Stimulated activated CD4-positive, alpha-beta T cell treated with anti-CD3 and anti-CD28 coated beads, Interleukin-4, amount 100 ng/mL, for 48 hours (primary cell): Measurements from ENCODE around the gene POP5.

Experiments
- DNase-seq, 2 donors: peaks; one replicate each; pipeline ENCODE4 v3.0.0-alpha.2; 2020; ENCODE audit warnings: low read depth in 2 of 2

The POP5 gene

DNA sequence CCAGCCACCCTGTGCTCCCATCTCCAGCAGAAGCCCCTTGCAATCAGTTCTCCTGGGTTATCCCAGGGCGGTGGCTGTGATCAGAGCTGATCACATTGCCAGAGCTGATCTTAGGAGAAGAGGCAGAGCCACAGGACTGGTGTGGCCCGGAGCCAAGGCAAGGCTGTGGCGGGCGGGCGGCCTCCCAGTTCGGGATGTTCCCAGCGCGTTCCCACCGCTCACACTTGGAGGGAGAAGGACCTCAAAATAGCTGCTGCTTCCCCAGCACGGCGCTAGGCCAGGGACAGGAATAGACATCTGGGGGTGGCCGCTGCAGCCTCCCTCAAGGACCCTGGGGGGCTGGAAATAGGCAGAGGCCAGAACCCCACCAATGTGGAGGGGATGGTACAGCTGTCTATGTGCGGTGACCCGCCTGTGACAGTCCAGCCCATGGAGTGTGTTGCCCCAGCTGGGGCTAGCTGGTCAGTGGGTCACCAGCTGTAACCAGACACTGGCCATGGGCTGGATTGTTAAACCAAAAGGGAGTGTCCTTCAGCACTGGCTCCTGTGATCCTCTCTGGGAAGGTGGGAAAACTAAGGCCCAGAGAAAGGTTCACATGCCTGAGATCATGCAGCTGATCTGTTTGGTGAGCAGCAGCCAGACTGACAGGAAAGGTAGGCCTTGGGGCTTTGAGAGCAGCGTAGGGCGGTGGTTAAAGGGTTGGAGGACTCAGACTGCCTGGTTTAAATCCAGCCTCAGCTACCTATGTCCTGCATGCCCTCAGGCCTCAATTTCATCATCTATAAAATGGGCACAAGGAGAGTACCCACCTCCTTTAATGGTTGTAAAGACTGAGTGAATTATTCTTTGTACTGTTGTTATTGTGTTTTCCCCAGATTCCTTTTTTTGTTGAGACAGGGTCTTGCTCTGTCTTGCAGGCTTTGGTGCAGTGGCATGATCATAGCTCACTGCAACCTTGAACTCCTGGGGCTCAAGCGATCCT is 8.0 kb upstream of the POP5 start:
- no peak for DNase-seq

DNA sequence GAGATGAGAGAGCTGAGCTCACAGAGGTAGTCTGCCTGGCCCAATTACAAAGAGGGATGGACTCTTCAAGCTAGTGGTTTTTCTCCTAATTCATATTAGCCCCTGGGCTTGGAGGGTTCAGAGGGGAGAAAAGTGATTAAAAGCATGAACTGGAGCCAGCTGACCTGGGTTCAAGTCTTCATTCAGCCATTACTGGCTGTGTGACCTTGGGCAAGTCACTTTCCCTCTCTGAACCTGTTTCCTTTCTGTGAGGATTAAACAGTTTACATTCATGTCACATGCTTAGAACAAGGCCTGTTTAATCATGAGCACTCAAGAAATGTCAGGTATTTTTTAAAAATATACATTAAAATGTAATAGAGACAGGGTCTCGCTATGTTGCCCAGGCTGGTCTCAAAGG is 7.2 kb upstream of the POP5 start:
- DNase-seq = no peak

DNA sequence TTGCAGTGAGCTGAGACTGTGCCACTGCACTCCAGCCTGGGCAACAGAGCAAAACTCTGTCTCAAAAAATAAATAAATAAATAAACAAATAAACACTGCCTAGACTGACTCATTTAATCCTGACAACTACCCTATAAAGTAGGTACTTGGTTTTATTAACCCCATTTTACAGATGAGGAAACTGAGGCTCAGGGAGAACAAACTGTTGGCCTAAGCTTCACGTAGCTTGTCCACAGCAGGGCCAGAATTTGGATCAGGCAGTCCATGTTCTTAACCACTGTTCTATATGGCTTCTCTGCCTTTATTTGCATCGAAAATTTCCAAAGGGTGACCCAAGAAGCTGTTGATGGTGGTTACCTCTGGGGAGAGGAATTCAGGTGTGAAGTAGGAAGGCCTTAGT is 5.7 kb upstream of the POP5 start:
- no peak for DNase-seq

DNA sequence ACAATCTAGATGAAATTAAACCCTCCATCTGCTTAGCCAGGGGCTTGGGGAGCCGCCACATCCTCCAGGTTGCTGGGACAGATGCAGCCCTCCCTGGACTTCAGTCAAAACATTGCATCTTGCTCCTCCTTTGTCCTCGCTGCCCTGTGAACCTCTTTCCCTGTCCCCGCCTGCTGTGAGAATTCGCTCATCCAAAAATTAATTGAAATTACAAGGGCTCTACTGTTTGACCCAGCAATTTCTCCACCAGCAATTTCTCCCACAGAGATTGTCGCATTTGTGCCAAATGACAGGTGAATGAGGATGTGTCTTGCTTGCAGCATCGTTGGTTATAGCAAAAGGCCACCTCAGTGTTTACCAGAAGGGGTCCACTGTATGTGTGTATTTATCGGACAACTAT is 5.0 kb upstream of the POP5 start:
- DNase-seq = no peak

DNA sequence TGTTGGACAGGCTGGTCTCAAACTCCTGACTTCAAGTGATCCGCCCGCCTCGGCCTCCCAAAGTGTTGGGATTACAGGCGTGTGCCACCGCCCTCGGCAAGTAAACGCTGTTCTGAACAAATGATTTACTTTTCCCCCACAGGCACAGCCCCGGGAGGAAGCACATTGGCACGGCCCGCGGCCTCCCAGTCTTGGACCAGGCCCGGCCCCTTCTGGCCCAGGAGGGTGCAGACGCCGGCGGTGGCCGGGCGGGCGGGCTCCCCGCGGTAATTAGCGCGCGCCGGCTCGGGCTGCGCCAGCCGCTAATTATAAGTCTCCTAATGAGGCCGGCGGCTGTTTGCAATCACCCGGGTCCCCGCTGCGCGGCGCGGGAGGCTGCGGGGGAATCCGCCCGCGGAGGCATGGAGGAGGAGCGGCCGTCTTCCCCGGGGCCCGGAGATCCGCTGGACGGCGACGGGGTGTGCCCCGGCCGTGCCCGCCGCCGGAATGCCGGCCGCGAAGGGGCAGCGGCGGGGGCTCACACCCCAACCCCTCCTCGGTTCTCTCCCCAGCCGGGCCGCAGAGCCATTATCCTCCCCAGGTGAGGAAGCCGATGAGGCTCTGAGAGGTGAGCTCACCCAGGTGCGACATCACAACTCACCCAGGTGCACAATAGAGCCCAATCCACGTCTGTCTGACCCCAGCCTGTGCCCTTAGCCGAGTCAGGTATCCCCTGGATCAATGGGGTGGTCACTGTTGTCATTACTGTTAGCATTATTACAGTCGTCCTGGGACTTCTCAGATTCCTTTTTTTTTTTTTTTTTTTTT is 3.3 kb upstream of the POP5 start:
- peak; percentile 31 to 47 for DNase-seq

DNA sequence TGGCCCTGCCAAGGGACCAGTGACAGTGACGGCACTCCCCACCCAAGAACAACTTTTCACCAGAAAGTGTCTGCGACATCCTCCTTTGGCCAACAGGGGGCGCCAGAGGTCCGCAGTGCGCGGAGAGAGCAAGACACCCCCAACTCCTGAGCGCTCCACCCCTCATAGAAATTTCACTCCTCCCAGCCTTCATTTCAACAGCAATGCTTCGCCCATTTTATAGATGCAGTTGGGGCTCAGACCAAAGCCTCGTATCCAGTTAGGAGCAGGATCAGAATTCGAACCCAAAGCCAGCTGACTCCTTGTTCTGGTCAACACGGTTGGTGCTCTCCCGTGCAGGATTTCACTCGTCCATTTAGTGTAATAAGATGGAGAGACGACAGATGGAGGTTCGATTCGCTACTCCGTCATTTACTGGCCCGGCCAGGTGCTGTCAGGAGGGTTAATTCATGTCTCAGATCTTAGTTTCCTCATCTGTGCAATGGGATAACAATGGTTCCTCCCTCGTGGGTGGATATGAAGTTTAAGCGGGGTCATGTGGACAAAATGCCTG is 2.4 kb upstream of the POP5 start:
- DNase-seq = peak; percentile 80 to 89

DNA sequence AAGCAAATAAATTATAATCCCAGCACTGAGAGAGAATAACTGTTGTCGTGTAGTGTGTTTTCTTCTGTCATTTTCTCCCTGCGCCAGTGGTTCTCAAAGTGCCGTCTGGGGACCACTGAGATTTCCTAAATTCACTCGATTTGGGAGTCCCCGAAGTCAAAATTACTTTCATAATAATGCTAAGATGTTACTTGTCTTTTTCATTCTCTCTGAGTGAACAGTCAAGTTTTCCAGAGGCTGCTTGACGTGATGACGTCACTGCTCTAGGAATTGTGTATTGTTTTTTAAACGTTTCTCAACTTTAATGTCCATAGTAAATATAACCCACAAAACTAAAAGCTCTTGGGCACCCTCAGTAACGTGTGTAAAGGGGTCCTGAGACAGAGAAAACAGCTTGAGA is 796 bp upstream of the POP5 start:
- no peak for DNase-seq

DNA sequence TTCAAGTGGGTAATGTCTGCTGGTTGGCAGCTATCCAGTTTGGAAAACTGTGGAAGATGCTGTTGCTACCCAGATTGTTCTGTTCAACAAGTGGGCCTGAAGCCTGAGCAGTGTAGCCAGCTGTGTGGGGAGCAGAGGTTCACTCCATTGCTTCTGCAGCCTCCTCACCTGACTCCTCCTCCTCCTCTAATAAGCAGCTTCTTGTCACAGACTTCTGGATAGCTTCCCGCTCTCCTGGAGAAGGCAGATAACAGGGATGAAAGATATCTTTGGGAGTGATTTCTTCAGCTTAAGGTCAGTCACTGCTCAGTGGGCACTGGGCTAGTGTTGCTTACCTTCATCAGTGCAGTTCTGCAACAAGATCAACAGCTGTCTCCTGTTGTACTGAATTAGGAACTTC is 2.0 kb downstream of the POP5 start:
- no peak for DNase-seq

DNA sequence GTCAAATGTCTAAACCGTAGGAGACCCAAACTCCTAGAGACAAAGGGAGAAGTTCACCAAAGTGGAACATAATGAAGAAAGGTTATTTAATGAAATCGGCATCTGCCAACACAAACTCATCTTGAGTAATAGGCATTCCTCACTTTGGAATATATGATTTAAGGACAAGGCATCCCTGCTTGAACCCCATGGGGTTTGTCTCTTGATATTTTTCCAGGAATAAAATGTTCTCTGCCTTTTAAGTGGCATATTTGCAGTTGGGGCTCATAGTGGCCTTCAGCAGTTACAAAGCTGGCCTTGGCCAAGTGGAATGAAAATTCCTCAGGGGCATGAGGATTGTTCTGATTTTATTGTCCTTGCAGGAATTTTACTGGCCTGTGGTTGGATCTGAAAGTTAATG is 7.1 kb downstream of the POP5 start:
- no peak for DNase-seq

DNA sequence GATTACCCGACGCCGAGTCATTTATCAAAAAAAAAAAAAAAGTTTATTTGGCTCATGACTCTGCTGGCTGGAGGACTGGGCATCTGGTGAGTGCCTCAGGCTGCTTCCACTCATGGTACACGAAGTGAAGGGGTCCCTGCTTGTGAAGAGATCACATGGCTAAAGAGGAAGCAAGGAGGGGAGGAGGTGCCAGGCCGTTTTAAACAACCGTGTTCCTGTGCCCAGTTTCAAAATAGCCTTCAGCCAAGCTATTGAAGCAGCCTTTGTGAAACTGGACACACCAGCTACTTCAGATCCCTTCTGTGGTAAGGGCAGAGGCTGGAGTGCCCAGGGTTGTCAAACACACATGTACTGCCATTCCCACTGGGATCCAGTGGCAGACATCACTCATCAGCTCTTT is 7.6 kb downstream of the POP5 start:
- DNase-seq = no peak

DNA sequence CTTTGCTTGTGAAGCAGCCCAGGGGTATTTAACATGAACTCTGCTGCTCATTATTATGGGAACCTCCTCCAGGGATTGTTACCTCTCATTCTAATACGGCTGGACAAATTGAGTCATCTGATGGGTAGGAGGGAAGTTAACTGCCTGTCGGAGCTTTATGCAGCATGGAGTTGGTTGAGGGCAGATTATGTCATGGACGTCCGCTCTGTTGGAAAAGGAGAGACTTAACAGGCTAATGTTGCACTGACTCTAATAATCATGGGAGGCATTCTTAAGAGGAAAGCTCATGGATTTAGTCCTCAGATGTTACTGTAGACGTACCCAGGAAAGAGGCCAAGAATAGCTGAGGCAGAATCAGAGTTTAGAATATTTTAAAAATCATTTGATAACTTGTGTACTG is 9.9 kb downstream of the POP5 start:
- no peak for DNase-seq

DNA sequence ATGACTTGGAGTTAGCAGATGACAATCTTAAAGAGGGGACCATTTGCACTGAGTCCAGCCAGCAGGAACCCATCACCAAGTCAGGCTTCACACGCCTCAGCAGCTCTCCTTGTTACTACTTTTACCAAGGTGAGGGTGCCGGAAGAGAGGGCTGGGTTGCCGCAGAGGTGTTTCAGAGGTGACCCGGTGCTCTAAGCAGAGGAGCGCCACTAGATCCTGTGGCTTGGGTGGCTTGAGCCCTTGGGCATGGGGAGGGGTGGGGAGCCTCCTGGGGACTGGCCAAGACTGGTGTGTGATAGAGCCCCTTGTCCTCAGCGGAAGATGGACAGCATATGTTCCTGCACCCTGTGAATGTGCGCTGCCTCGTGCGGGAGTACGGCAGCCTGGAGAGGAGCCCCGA is 17.7 kb downstream of the POP5 start:
- DNase-seq = no peak

DNA sequence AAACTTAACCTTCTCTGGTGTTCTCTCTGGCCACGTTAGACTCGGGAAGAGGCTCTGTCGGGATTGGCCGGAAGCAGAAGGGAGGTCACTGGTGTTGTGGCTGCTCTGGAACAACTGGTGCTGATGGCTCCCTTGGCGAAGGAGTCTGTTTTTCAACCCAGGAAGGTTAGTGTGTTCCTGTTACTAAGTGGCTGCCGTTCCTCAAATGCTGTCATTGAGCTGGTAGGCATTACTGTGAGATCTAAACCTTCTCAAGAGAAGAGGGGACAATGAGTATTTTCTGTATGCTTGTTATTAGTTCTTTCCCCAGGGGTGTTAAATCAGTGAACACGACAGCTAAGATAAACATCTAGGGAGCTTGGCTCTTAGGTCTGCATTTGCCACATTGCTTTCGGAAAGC is 18.3 kb downstream of the POP5 start:
- no peak for DNase-seq

DNA sequence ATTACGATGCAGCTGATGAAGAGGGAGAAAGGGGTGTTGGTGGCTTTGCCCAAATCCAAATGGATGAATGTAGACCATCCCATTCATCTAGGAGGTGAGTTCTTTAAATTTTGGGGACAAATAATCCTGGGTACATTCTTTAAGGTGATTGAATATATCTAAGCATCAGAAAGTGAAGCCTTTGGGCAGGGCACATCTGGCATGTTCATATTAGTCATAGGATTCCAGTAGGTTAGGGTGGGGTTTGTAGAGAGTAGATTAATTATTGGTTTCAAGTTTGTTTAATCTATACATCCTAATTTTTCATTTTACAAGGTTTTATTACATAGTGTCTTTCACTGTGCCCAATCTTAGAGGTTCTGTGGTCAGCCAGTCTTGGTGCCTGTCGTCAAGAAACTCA is 23.6 kb downstream of the POP5 start:
- no peak for DNase-seq

DNA sequence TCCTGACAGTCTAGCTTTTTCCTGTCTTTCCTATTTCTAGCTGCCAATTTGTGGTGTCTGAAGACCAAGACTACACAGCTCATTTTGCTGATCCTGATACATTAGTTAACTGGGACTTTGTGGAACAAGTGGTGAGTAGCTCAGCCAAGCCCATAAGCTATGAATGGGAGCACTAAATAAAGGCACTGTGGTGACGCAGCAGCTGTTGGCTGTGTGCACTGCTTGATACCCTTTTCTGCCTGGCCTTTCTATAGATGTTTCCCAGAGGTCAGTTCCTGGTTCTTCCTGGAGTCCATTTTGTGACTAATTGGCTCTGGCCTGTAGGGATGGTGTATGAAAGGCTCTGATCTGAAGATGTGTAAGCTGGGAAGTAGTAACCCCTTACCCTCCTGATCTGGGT is 26.5 kb downstream of the POP5 start:
- DNase-seq = no peak

DNA sequence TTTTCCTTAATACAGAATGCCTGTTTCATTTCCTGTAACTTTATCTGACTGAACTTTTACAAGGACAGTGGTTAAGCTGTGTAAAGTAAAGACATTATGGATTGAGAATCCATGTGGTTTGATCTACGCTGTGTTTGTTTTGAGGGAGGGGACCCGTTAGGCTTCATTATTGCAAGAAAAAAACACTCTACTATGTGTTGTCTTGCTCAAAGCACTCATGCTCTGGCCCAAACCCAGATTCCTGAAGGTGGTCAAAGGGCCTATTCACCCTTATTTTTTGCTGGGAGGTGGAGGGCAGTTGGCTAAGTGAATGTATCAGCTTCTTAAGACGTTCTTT is 35.2 kb downstream of the POP5 start:
- no peak for DNase-seq

DNA sequence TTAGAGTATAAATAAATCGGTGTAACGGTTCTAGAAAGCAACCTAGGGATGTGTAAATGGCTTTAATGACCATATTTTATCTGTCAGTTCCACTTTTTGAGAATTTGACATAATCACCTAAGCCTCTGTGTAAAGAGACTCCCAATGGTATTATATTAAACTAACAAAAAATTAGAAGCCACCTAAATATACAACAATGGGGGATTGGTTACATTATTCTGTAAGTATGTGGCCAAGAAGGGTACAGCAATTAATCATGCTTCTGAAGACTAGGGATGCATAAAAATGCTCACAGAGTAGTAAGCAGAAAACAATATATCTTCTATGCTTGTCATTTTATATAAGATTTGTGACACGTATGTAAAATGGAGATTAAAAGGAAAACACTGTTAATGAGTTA is 36.5 kb downstream of the POP5 start:
- DNase-seq = no peak

DNA sequence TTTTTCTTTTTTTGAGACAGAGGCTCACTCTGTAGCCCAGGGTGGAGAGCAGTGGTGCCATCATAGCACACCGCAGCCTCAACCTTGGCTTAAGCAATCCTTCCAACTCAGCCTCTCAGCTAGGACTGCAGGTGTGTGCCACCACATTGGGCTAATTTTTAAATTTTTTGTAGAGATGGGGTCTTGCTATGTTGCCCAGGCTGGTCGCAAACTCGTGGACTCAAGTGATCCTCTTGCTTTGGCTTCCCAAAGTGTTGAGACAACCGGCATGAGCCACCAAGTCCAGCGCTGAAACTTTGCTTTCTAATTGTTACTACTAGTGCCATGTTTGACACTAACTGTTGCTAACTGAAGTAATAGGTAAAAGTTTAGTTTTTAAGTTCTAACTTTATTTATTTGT is 39.0 kb downstream of the POP5 start:
- no peak for DNase-seq

DNA sequence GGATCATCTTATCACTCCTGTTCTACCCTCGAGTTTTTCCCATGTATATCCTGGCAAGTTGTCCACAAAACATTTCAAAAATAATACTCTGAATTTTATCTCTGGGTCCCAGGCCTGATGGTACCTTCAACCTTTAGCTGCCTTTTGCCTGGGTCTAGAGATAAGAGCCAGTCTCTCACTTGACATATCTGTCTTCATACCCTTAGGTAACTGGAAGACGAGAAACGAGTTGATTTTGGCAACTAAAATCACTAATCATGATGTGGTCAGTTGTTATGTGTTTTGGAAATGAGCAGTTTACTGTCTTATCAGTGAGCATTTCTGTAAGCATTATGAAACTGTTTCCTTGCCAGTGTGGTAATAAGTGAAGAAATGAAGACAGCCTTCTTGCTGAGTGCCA is 40.8 kb downstream of the POP5 start:
- DNase-seq = no peak

DNA sequence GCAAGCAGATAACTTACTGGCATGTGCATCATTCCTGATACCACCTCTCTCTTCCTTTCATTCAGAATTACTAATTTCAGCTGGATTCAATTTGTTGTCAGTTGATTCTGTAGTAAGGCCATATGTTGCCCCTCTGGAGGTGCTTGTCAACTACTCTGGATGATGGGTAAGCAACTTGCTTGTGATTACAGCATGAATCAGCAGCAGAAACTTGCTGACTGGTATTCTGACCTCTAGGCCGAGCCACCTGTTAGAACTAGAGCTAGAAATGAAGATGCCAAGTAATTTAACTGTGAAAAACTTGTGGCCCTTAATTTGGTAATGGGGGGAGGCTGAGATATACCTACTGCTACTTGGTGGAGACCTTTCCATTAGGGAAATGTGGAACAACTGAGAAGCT is 41.9 kb downstream of the POP5 start:
- no peak for DNase-seq

DNA sequence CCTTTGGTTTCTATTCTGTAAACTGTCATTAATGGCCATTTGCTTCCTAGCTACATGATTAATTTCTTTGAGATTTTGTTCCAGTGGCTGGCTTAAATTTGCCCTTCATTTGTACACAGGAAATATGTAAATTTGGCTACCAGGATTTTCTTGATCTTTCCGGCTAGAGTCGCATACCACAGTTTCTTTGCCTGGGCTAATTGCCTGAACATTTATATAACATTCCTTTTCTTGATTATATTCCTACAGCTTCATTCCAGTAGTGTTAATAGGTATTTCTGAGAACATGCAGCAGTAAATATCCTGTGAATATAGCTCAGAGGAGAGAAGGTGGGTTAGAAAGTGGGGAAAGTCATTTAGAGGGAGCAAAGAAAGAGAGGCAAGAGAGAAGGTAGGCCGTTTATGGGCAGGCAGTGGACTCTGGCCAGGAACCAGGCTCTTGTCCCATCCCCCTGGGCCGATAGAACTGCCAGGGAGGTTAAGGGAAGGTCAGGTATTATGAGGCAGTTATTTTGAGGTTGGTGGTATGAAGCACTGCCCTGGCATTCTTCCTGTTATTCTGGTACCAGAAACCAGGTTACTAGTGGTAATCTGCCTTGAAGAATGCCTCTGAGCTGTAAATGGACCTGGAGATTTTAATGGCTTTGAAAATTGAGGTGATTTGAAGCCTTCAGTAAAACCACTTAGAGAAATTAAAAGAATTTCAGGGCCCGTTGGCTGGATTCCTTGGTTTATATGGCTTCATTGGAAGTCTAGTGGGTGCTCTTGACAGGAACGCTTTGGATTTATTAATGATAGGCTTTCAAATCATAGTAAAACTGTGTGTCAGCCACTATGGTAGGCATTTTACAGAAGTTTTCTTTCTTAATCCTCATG is 42.7 kb downstream of the POP5 start:
- no peak for DNase-seq

DNA sequence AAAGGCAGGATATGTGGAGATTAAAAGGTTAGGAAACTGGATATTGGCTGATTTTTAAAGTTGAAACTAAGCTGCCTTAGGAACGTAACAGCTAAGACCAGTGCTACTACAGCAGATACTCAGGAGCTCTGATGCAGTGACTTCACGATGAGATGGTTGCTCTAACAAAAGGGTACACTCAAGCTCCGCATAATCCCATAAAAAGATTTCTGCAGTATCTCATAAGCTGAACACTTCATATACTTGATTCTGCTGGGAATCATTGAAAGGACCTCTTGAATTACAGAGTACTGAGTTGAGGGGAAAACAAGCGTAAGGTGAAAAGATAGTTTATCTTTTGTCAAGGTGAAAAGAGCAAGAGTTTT is 43.4 kb downstream of the POP5 start:
- DNase-seq = no peak
